ENCODE data around the gene HEPH. TPM values are rescaled to one million over a fixed set of nuclear protein-coding genes. Genes with fewer than 3 reads are reported as not detected.

The HEPH gene
- total RNA-seq, 3 donors from 2014 or later (not counting 1 experiment from before 2014, with no cell fraction given), result not detected

- ATAC-seq (no peak), DNase-seq (no peak)
- Histone ChIP-seq H3K9me3 (ENCODE audit: control insufficient read depth, insufficient read depth, low read length) (no peaks in the 10 kb centered on the region), H3K36me3 (ENCODE audit: control insufficient read depth, insufficient read depth, low read length) (no peaks in the 10 kb centered on the region), H3K27ac (ENCODE audit: low read length) (no peak overlapping the region), H3K27me3 (ENCODE audit: control insufficient read depth, insufficient read depth, low read length) (no peaks in the 10 kb centered on the region), H3K4me3 (ENCODE audit: low read length) (no peak overlapping the region), H3K4me1 (ENCODE audit: control insufficient read depth, insufficient read depth, low read length) (no peaks in the 10 kb centered on the region)
- no peak for TF ChIP-seq CTCF (IDR thresholded peaks at IDR 0.05)
- H3K4me3 Mint-ChIP-seq, result no peak overlapping the region
- no peaks in the 10 kb centered on the region for H3K4me1 Mint-ChIP-seq
- no peaks in the 10 kb centered on the region for H3K36me3 Mint-ChIP-seq
- peaks cover 0 to 38% of the 10 kb centered on the region in 2 donors for H3K27me3 Mint-ChIP-seq (ENCODE audit: low read depth in 2 of 2)
- H3K27ac Mint-ChIP-seq, result no peak overlapping the region
- intact Hi-C loops (cut with micrococcal nuclease), result no loop called here
- H3K9me3 Mint-ChIP-seq, result no peaks in the 10 kb centered on the region
- 66% methylated on average over 2 of the region's 3 CpGs for WGBS (ENCODE audit: insufficient coverage)
Observed at GRCh38 chrX:66164470-66164869, 423 bp downstream of the HEPH start.

- Histone ChIP-seq H3K27me3 (ENCODE audit: control insufficient read depth, insufficient read depth, low read length) (no peaks in the 10 kb centered on the region), H3K36me3 (ENCODE audit: control insufficient read depth, insufficient read depth, low read length) (no peaks in the 10 kb centered on the region), H3K9me3 (ENCODE audit: control insufficient read depth, insufficient read depth, low read length) (no peaks in the 10 kb centered on the region), H3K27ac (ENCODE audit: low read length) (no peak overlapping the region), H3K4me3 (ENCODE audit: low read length) (no peak overlapping the region), H3K4me1 (ENCODE audit: control insufficient read depth, insufficient read depth, low read length) (no peaks in the 10 kb centered on the region)
- Mint-ChIP-seq H3K4me1 (no peaks in the 10 kb centered on the region), H3K27me3 (ENCODE audit: low read depth in 2 of 2) (peaks cover 0 to 38% of the 10 kb centered on the region in 2 donors), H3K9me3 (no peaks in the 10 kb centered on the region), H3K27ac (no peak overlapping the region), H3K4me3 (no peak overlapping the region), H3K36me3 (no peaks in the 10 kb centered on the region)
- no CpG with 5 or more reads among the region's 2 CpGs for WGBS (ENCODE audit: insufficient coverage)
- intact Hi-C loops (cut with micrococcal nuclease), result no loop called here
- DNase-seq (no peak), ATAC-seq (no peak)
- TF ChIP-seq CTCF (IDR thresholded peaks at IDR 0.05), result no peak
Observed at GRCh38 chrX:66164931-66165330, 884 bp downstream of the HEPH start.

- H3K27ac ChIP-seq (ENCODE audit: low read length), result no peak overlapping the region
- no peaks in the 10 kb centered on the region for H3K36me3 ChIP-seq (ENCODE audit: control insufficient read depth, insufficient read depth, low read length)
- DNase-seq (no peak), ATAC-seq (no peak)
- Mint-ChIP-seq H3K4me1 (no peaks in the 10 kb centered on the region), H3K9me3 (no peaks in the 10 kb centered on the region), H3K36me3 (no peaks in the 10 kb centered on the region), H3K27ac (no peak overlapping the region), H3K4me3 (no peak overlapping the region), H3K27me3 (ENCODE audit: low read depth in 2 of 2) (peaks cover 0 to 38% of the 10 kb centered on the region in 2 donors)
- H3K27me3 ChIP-seq (ENCODE audit: control insufficient read depth, insufficient read depth, low read length), result no peaks in the 10 kb centered on the region
- TF ChIP-seq CTCF (IDR thresholded peaks at IDR 0.05), result no peak
- no peaks in the 10 kb centered on the region for H3K9me3 ChIP-seq (ENCODE audit: control insufficient read depth, insufficient read depth, low read length)
- no peaks in the 10 kb centered on the region for H3K4me1 ChIP-seq (ENCODE audit: control insufficient read depth, insufficient read depth, low read length)
- intact Hi-C loops (cut with micrococcal nuclease), result no loop called here
- no peak overlapping the region for H3K4me3 ChIP-seq (ENCODE audit: low read length)
Observed at GRCh38 chrX:66166671-66167070, 2.6 kb downstream of the HEPH start.

GRCh38 chrX:66167431-66167830 is 3.4 kb downstream of the HEPH start:
- Mint-ChIP-seq H3K4me3 (no peak overlapping the region), H3K27me3 (ENCODE audit: low read depth in 2 of 2) (peaks cover 0 to 34% of the 10 kb centered on the region in 2 donors), H3K4me1 (no peaks in the 10 kb centered on the region), H3K27ac (no peak overlapping the region), H3K36me3 (no peaks in the 10 kb centered on the region), H3K9me3 (no peaks in the 10 kb centered on the region)
- Histone ChIP-seq H3K36me3 (ENCODE audit: control insufficient read depth, insufficient read depth, low read length) (no peaks in the 10 kb centered on the region), H3K9me3 (ENCODE audit: control insufficient read depth, insufficient read depth, low read length) (no peaks in the 10 kb centered on the region), H3K4me1 (ENCODE audit: control insufficient read depth, insufficient read depth, low read length) (no peaks in the 10 kb centered on the region), H3K27me3 (ENCODE audit: control insufficient read depth, insufficient read depth, low read length) (no peaks in the 10 kb centered on the region), H3K4me3 (ENCODE audit: low read length) (no peak overlapping the region), H3K27ac (ENCODE audit: low read length) (no peak overlapping the region)
- DNase-seq, result no peak
- TF ChIP-seq CTCF (IDR thresholded peaks at IDR 0.05), result no peak
- no peak for ATAC-seq
- intact Hi-C loops (cut with micrococcal nuclease), result no loop called here
- 86% methylated on average over 1 of the region's 2 CpGs for WGBS (ENCODE audit: insufficient coverage)

Data from natural killer cell (primary cell).